Ureter (tissue), 1 donor: ENCODE results near the gene FEV. TPM values are rescaled to one million over a fixed set of nuclear protein-coding genes. Genes with fewer than 3 reads are reported as not detected.

Experiments used
- DNase-seq: peaks from one replicate; pipeline ENCODE4 v3.0.0-alpha.2; 2020; ENCODE audit warnings: low spot score
- total RNA-seq: library from RNA; stranded (reverse); gene quantifications from one replicate; pipeline ENCODE4 v1.2.4, GENCODE V29; 2023
- donor health status: DM: yes; HTN: yes; CAD: no.

Gene FEV
- not detected for total RNA-seq

DNA sequence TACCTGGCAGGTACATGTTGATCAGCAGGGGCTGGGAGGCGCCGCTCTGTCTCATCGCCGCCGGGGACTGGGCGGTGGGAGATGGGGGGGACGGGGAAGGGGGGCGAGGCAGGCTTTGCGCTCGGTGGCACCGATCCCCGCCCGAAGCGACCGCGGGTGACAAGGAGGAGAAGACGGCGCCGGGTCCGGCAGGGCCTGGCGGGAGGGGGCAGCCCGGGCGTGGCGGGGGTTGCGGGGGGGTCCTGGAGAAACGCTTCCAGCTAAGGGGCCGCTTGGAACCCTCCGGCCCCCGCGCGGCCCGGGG lies at the start of gene FEV:
Gene FEV (minus strand): TSS at position 164 of the 304 bp plus-strand sequence. CDS start 109 bp downstream, at position 55.
- DNase-seq = no peak

DNA sequence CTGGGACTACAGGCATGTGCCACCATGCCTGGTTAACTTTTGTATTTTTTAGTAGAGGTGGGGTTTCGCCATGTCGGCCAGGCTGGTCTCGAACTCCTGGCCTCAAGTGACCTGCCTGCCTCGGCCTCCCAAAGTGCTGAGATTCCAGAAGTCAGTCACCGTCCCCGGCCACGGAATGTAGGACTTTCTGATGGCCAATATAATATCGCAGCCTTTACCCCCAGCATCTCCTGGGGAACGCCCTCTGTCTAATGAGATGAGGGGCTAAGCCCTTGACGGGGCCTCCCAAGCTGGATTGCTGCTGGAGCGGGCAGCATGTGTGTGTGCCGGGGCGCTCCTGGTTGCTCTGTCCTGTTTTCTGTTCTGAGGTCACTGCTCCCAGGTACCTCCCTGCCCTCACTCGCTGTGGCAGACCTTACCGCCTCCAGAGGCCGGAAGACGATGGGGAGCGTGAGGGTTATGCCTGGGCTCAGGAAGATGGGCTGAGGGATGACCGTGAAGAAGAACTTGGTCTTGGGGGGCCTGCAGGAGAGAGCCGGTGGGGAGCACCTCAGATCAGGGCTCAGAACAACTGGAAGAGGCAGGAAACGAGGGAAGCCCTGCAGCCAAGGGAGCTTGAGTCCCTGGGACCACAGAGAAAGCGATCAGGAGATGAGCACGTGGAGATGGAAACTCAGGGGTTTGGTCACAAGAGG lies 47.2 kb upstream of the FEV start:
- no peak for DNase-seq

DNA sequence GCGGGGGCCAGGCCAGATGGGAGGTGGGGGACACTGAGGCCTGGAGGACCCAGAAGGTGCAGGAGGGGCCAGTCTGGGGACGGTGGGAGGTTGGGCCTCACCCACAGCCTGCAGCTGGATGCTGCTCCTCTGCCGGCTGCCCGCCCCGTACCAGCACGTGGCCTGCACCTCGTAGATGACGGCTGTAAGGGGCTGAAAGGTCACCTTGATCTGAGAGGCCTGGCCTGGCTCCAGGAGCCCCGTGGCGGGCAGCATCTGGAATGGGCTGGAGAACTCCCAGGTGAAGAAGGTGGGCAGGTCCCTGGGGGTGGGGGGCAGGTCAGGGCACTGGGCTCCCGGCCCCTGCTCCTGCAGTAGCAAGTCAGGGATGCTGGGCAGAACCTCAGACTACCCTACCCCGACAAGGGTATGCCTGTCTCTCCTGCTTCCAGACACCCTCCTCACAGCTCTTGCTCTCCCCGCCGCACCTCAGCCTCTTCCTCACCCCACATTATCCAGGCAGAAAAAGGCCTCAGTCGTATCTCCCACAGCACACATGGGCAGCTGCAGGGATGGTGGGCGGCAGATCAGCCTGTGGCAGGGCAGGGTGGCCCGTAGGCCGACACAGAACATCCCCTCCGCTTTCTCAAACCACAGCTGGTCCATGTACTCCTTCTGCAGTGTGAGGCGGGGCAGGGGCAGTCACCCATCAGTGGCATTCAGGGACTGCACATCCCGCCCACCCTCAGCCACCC lies 46.2 kb upstream of the FEV start:
- DNase-seq = no peak

DNA sequence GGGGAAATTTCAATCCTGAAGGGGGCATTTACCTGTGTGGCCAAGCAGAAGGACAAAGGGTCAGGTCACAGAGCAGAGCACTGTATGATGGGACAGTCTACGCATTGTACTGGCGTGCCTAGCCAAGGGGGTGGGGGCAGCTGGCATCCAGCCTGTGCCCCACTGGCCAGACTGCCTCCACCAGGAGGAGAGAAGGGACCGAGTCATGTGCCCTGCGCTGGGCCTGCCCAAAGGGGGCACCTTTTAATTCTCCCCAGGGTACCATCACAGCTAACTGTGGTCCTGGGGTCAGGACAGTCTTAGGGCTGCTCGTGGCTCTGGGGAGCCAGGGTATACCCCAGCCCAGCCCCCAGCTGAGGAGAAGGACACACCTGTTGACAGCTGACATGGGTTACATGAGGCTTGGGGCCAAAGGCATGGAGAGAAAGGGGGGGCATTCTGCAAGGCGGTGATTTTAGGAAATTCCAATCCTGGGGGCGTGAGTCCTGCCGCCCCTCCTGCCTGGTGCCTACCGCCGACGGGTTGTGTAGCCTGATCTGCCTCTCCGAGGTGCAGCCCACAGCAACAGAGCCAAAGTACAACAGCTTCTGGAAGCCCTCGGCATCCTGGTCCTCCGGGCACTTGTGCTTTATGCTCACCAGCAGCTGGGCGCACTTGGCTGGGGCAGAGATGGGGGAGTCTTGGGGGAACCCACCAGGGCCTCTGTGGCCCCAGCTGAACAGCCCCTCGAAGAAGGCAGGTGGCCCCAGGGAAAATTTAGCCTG lies 45.4 kb upstream of the FEV start:
- DNase-seq = no peak

DNA sequence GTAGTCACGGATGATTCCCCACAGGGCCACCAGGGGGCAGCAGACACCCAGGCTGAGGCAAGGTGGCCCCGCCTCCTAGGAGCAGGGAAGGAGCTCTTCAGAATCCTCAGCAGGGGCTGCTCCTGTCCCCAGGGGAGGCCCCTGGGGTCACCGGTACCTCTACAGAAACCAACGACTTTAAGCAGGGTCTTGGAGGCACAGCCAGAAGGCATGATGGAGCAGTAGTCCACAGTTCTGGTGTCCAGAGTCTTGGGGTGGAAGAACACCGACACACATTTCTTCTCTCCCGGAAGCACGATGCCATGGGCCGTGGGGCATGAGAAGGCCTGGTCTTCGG lies 44.8 kb upstream of the FEV start:
- DNase-seq = peak; percentile 81

DNA sequence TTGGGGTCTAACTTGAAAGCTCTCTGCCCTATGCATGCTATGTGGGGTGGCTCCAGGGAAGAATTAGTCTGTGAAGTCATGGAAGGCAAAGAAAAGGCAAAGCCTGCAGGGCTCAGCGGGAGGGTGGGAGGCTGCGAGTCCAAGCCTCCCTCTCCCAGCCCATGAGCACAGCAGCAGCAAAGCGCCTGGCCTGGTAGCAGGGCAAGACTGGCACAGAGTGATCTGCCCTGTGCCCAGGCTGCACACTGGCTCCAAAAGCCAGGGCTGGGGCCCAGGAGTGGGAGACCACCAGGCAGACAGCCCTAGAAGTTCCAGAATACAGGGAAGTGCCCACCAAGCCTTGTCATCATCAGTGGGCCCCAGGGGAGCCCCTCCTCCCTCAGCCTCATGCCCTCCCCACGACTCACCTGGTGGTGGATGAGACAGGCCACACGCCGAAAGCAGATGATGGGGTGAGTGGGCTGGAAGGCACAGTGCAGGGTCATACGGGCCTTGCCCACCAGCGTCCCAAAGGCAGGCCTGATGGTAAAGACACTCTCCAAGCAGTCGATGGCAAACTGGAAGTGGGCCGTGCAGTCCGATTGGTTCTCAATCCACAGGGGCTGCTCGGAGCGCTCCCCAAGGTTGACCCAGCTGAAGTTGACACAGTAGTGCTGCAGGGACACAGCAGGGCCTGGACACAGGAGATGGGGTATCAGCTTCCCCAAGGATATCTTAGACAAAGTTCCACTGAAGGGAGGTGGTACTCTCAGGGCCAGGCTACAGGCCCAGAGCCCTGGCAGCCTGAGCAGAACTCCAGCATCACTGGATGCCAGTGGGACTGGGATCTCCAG lies 44.2 kb upstream of the FEV start:
- DNase-seq = no peak

DNA sequence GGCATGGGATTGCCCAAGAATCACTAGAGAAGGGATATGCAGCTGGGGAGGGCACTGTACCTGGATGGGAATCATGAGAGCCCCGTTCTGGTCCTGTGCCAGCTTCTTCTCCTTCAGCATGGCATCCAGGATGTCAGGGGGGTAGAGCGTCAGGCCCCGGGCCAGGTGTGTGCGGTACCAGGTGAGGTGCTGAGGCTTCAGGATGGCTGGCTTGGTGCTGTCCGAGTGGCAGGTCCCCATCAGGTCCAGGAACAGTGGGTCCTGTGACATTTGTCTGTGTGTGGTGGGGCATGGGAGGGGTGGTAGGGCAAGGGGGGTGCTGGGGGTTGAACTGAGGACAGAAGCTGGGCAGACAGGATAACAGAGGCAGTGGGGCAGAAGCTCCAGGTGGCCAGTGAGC lies 43.2 kb upstream of the FEV start:
- no peak for DNase-seq

DNA sequence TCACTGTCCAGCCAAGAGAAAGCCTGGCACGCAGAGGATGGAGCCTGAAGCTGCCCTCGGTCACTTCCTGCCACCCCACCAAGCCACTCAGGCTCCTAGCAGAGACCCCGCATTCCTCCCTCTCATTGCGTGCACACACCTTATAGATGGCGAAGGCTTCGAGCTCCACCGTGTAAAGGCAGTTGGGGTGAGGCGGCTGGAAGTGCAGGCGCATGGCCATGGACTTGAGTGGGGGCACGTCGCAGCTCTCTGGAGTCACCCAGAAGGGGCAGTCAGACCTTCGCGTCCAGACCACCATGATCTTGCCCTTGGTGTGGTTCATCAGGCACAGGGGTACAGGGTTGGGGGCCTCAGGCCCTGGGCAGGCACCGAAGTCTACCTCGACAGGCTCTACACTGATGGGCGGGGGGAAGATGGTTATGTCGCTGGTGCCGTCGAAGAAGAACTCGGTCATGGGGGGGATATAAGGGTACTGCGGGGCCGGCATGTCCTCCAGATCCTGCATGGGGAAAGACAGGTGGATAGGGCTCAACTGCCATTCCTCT lies 42.6 kb upstream of the FEV start:
- no peak for DNase-seq

DNA sequence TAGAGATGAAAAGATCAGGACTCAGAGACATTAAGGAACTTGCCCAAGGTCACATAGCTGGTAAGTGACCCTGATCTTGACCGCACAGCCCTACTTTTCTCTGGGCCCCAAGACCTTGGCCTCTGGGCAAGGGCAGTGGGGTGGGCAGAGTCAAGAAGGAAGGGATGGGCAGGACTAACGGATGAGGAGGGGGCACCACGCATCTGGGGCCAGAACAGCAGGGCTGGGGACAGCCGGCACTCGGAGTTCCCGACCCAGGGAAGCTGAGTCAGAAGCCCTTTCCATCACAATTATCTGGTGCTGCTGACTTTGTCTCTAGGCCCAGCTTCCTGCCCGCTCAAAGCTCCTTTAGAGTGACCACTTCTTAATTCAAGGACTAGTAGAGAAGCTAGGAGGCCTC lies 42.0 kb upstream of the FEV start:
- DNase-seq = no peak

DNA sequence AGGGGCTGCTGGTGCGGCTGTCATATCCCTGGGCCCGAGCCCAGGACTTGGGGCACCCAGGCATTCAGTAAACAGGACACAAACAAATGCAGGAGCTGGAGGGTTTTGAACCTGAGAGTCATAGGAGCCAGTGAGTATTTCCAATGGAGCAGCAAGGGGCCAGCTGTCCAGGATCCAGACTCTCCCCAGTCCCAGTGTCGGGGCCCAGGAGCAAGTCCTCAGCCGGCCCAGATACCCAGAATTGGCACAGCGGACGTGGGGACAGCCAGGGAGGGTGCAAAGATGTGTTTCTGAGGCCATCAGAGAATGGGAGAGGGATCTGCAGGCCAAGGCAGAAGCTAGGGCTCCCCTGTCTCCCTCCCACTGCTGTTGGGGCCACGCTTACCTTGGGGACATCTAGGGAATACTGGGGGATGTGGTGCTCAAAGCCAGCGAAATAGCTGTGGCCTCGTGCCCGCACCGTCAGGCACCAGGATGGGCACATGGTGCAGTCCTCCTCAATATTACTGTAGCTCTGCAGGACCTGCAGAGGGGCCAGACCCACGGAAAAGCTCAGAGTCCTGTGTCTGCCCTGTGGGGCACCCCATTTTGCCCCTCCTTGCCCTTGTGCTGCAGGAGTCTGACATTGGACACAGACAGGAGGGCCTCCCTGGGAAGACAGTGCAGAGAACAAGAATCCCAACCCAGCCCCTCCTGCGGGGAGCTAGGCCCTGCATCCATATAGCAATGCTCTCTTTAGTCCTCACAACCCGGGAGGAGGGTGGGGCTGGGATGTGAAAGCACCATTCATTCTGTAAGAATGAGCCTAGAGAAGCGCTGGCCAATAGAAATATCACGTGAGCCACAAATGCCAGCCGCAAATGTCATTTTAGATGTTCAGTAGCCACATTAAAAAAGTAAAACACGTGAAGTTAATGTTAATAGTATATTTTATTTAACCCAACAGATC lies 40.9 kb upstream of the FEV start:
- DNase-seq = no peak

DNA sequence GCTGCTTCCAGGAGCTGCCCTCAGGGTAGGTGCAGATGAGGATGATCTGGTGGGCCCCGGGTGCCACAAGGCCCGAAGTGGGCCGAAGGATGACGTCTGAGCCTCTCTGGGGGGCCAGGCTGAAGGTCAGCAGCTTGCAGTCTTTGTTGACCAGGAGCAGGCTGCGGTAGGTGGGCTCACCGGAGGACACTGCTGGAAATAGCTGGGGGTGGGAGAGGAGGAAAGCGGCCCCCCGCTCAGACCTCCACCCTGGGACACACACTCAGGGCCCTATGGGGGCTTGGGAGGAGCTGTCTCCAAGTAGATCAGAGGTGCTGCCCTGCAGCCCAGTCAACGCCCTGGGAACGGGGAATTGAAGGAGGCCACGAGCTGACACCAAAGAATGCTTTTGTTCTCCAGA lies 39.1 kb upstream of the FEV start:
- no peak for DNase-seq

DNA sequence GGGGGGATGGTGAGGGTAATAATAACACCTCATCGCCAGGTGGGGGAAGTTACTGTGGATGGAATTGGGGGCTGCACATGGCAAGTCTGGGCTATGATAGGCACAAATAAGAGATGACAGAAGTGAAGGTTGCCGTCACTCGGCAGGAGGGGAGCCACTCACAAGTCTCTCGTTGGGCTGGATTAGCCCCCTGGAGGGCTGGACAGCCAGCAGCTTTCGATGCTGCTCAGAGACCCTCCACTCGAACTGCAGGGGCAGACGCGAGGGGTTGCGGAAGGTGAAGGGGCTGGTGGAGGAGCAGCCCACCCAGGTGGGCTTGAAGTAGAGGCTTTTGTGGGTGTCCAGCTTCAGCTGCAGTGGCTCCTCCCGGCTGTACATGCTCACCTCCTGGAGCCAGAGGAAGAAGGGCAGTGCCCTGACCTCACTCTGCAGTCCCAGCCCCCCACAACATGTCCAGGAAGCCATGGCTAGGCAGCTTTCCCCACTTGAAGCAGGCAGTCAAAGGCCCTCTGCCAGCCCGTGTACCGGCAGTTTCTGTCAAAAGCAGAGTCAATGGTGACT lies 38.1 kb upstream of the FEV start:
- no peak for DNase-seq

DNA sequence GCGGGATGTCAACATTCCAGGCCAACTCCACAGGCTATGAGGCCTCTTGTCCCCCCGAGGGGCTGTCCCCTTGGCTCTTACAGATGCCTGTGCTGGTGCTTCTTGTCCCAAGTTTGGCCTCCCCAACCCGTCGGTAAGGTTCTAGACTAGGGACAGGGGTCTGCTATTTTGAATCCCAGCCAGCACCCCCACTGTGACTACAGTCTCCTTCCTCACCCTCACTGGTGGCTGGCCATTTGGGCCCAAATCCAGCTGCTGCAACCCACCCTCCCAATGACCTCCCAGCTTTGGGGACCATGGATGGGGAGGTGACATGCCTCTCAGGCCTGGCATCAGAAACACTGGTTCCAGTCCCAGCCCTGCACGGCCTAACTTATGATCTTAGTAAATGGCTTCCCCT lies 37.6 kb upstream of the FEV start:
- no peak for DNase-seq

DNA sequence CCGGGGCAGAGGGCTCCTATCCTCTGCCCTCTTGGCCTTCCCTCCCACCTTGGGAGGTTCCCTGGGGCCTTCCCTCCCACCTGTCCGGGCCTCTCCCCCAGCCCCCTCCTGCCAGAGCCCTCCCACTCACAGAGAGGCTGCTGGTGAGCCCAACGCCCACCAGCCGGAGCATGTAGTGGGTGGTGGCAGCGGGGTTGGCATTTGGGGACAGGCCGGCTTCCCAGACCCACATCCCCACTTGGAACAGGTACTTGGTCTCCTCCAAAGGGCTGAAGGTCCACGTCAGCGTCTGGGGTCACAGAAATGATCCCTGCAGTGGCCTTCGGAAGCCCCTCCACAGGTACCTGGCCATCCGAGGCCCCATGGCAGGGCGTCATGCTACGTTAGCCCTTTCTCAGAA lies 37.1 kb upstream of the FEV start:
- no peak for DNase-seq

DNA sequence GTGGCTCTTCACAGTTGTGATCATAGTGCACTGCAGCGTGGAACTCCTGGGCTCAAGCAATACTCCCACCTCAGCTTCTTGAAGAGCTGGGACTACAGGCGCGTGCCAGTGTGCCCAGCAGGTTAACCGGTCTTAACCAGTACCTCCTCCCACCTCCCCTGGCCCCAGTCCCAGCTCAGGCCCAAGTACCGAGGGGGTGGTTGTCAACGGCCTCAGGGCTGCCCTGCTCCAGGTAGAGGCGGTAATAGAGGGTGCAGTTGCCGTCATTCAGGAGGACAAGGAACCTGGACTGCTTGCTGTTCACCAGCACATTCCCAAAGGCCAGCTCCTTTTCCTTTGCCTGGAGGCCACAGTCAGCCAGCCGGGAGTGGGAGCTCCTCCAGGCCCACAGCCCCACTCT lies 36.6 kb upstream of the FEV start:
- DNase-seq = no peak

DNA sequence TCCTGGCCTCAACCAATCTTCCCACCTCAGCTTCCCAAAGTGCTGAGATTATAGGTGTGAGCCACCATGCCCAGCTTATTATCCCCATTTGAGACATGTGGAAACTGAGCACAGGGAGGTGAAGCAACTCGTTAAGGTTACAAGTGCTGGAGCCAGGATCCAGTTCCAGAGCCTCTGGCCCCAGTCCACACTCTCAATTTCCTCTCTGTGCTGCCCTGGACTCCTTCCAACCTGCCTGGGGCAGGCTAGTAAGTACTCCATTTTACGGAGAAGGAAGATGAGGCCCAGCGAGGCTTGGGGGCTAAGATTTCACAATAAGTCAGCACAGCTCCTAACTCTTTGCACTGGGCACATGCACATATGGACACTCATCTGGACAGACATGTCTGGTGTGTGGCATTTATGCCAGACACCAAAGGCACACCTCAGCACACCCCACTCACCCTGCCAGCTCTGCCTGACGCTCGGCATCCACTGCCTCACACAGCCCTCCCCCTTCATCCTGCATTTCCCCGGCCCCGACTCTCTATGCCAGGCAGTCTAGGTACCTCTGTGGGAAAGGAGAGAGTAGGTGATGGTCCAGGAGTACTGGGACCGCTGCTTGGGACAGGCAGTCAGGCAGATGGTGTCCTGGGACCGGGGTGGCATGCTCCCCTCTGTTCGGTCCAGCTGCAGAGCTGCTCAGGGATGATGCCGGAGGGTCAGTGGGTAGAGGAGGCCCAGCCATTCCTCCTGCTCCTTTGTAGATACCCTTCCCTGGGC lies 35.8 kb upstream of the FEV start:
- DNase-seq = no peak

DNA sequence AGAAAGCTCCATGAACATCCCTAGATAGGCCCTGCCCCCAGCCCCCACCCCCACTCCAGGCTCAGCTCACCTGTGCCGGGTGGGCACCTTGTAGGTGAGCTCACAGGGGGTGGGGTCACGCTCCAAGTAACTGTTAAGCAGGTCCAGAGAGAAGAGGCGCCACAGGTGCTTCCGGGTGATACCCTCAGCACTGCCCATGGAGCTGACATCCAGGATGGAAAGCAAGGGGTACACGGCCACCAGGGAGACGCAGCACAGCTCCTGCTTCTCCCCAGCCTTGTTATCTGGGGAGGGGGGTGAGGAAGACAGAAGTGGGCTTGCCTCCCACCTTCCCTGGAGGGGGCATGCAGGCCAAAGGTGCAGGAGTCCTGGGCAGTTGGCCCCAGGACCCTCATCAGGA lies 34.5 kb upstream of the FEV start:
- no peak for DNase-seq

DNA sequence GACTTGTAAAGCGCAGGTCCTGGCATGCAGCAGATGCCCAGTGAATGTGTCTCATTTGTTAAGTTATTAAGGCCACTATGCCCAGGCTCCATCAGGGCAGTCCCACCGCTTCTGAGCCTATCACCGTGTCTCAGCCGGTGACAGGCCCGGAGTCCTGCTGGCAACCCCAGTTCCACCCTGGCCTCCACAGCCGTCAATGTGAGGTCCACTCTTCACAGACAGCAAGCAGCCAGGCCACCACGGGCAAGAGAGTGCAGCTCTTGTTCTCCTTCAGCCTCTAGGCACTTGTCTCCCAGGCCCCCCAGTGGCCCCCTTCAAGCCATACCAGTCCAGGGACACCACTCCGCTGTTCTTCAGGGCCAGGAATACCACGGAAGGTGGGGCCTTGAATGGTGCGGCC lies 33.7 kb upstream of the FEV start:
- no peak for DNase-seq

DNA sequence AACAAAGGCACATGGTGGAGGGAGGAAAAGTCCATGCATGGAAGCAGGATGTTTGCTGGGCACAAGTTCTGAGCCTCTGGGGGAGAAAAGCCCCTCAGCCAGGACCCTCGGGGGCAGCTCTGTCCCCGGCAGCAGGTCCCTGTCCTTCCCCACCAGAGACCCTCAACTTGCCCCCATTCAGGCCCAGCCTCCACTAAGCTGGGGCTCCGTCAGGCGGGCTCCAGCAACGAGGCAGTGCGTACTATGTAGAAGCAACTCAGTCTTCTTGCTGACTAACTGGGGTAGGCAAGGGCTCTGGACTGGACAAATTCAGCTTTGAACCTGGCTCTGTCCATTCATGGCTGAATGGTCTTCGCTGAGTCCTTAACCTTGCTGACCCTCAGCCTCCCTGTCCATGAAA lies 33.3 kb upstream of the FEV start:
- DNase-seq = no peak
